ENCODE data around the gene KRTAP19-8.

DNA sequence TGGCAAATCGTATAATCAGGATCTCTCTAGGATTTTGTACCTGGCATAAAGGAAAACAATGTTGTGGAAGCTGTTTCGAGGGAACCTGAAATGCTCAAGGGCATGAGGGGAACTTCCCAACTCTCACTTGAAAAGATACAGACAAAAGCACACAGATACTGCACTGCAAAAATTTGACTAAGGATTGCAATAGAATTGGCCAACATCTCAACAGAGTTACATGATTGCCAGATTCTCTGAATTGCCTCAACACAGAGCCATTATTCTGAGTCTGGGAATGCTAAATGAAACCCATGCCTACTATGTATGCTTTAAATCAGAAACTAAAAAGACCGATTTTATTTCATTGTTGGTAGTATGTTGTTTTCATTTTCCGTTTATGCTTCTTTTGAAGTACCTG lies 16.0 kb downstream of the KRTAP19-8 start:
- TF ChIP-seq, protein P1, sequence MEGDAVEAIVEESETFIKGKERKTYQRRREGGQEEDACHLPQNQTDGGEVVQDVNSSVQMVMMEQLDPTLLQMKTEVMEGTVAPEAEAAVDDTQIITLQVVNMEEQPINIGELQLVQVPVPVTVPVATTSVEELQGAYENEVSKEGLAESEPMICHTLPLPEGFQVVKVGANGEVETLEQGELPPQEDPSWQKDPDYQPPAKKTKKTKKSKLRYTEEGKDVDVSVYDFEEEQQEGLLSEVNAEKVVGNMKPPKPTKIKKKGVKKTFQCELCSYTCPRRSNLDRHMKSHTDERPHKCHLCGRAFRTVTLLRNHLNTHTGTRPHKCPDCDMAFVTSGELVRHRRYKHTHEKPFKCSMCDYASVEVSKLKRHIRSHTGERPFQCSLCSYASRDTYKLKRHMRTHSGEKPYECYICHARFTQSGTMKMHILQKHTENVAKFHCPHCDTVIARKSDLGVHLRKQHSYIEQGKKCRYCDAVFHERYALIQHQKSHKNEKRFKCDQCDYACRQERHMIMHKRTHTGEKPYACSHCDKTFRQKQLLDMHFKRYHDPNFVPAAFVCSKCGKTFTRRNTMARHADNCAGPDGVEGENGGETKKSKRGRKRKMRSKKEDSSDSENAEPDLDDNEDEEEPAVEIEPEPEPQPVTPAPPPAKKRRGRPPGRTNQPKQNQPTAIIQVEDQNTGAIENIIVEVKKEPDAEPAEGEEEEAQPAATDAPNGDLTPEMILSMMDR (IDR thresholded peaks at IDR 0.05), result no peak
- no peak for TF ChIP-seq POLR2A (IDR thresholded peaks at IDR 0.05)

Measured in Peyer's patch (tissue), 4 donors.